HepG2 (cell line): ENCODE data around the gene CBFA2T2. TPM values are rescaled to one million over a fixed set of nuclear protein-coding genes. Genes with fewer than 3 reads are reported as not detected.

ENCODE experiments used
- ADNP ChIP-seq: sonication (generic); formaldehyde crosslinking; IDR thresholded peaks from 2 replicates; pipeline ENCODE4 v1.4.0; 2020; ENCODE audit warnings: missing genetic modification reagents
- GATAD1 ChIP-seq: IDR thresholded peaks from 2 replicates; pipeline ENCODE4 v1.6.1; 2016; ENCODE audit warnings: missing genetic modification reagents, missing compliant biosample characterization
- HCFC1 ChIP-seq: fragments of 150-350 bp; IDR thresholded peaks from 2 replicates; pipeline ENCODE4 v1.6.1; 2014; ENCODE audit warnings: low read depth, low read length
- HNF1A ChIP-seq, 2 experiments: sonication (generic) in 1 of 2; formaldehyde crosslinking in 1 of 2; IDR thresholded peaks; 2 replicates each; pipeline versions ENCODE4 v1.4.0 to v1.6.1; 2016 to 2020; ENCODE audit warnings: borderline replicate concordance in 1 of 2, low read depth in 1 of 2, mild to moderate bottlenecking in 1 of 2, missing genetic modification reagents in 1 of 2
- HNRNPLL ChIP-seq: fragments of 200-400 bp; formaldehyde crosslinking; IDR thresholded peaks from 2 replicates; pipeline ENCODE4 v1.6.1; 2017; ENCODE audit warnings: mild to moderate bottlenecking, low read depth, low read length; ENCODE audit not compliant: poor library complexity, severe bottlenecking
- HOXA7 ChIP-seq: sonication (generic); formaldehyde crosslinking; IDR thresholded peaks from 2 replicates; pipeline ENCODE4 v1.8.1; 2022; ENCODE audit warnings: mild to moderate bottlenecking, missing genetic modification reagents, moderate library complexity
- MIXL1 ChIP-seq: IDR thresholded peaks from 2 replicates; pipeline ENCODE4 v1.6.1; 2016
- NCOA2 ChIP-seq: sonication (generic); formaldehyde crosslinking; IDR thresholded peaks from 2 replicates; pipeline ENCODE4 v1.8.0; 2022; ENCODE audit warnings: inconsistent platforms
- RXRB ChIP-seq: IDR thresholded peaks from 2 replicates; pipeline ENCODE4 v1.6.1; 2016; ENCODE audit warnings: borderline replicate concordance, missing genetic modification reagents, missing compliant biosample characterization
- SAP130 ChIP-seq: IDR thresholded peaks from 2 replicates; pipeline ENCODE4 v1.6.1; 2016; ENCODE audit warnings: low read depth
- TEF ChIP-seq: sonication (generic); formaldehyde crosslinking; IDR thresholded peaks from 2 replicates; pipeline ENCODE4 v1.5.0; 2020; ENCODE audit warnings: missing genetic modification reagents
- ZBTB38 ChIP-seq: sonication (generic); formaldehyde crosslinking; IDR thresholded peaks from 2 replicates; pipeline ENCODE4 v1.5.1; 2020; ENCODE audit warnings: mild to moderate bottlenecking, missing genetic modification reagents
- ZNF335 ChIP-seq: sonication (generic); formaldehyde crosslinking; IDR thresholded peaks from 2 replicates; pipeline ENCODE4 v1.4.0; 2020; ENCODE audit warnings: missing genetic modification reagents
- ZNF496 ChIP-seq: sonication (generic); formaldehyde crosslinking; IDR thresholded peaks from 2 replicates; pipeline ENCODE4 v1.8.1; 2023; ENCODE audit warnings: mild to moderate bottlenecking, moderate library complexity, missing genetic modification reagents; ENCODE audit not compliant: insufficient replicate concordance
- ZNF501 ChIP-seq: sonication (generic); formaldehyde crosslinking; IDR thresholded peaks from 2 replicates; pipeline ENCODE4 v1.5.1; 2020; ENCODE audit warnings: mild to moderate bottlenecking, moderate library complexity, missing genetic modification reagents
- polyA plus RNA-seq, 8 experiments: library from polyadenylated mRNA; depleted of rRNA in 3 of 8; stranded (reverse) in 7 of 8; unstranded in 1 of 8; fragments of >200 nt; fragmentation: Illumina TruSeq in 4 of 8; extraction: Trizol in 4 of 8; gene quantifications; 2 replicates each; pipeline versions ENCODE4 v1.2.1 to v1.2.3, GENCODE V29; 2011 to 2016; ENCODE audit warnings: low read depth in 4 of 8, missing spikeins in 1 of 8, mixed read lengths in 1 of 8; ENCODE audit not compliant: insufficient read depth in 1 of 8
- total RNA-seq, 5 experiments: library from RNA; depleted of rRNA; stranded (reverse); fragments of >200 nt; fragmentation: Illumina TruSeq; extraction: Trizol; gene quantifications; 2 replicates each; pipeline ENCODE4 v1.2.3, GENCODE V29; 2016; ENCODE audit warnings: low read depth in 1 of 5
- TF ChIP-seq, protein P1 (sequence below): sonication (generic); formaldehyde crosslinking; IDR thresholded peaks from 2 replicates; pipeline ENCODE4 v1.4.0; 2020; ENCODE audit warnings: missing genetic modification reagents
- TF ChIP-seq, protein P2 (sequence below): sonication (generic); formaldehyde crosslinking; IDR thresholded peaks from 2 replicates; pipeline ENCODE4 v1.5.0; 2020; ENCODE audit warnings: missing genetic modification reagents, mild to moderate bottlenecking, borderline replicate concordance
- TF ChIP-seq, protein P3 (sequence below): sonication (generic); formaldehyde crosslinking; IDR thresholded peaks from 2 replicates; pipeline ENCODE4 v1.4.0; 2020; ENCODE audit warnings: mild to moderate bottlenecking, missing genetic modification reagents

Gene CBFA2T2
- total and polyA plus RNA-seq, 2 of the 13 experiments (the other 11 are each of a cell fraction or from before 2014, with no cell fraction given) = 6.3 to 21.2 TPM

GRCh38 chr20:33558348-33559144 lies 68.7 kb downstream of the CBFA2T2 start (continued):
- TF ChIP-seq TEF (CRISPR knock-in tag) (no peak), ZNF496 (CRISPR knock-in tag) (no peak), ZNF335 (no peak), NCOA2 (CRISPR knock-in tag) (no peak), ADNP (CRISPR knock-in tag) (no peak), HNF1A (IDR thresholded peaks at IDR 0.05; ENCODE audit: low read depth) (no peak), HNF1A (CRISPR knock-in tag; IDR thresholded peaks at IDR 0.05; ENCODE audit: borderline replicate concordance) (no peak), ZBTB38 (no peak), ZNF501 (CRISPR knock-in tag) (no peak), HNRNPLL (no peak), RXRB (CRISPR knock-in tag) (no peak), GATAD1 (CRISPR knock-in tag) (no peak), MIXL1 (CRISPR knock-in tag) (0 out of 2 replicates have a peak, but pooled peaks have one; percentile 27), HCFC1 (no peak), HOXA7 (no peak), SAP130 (CRISPR knock-in tag) (0 out of 2 replicates have a peak, but pooled peaks have one; percentile 45)
- TF ChIP-seq, protein P1, sequence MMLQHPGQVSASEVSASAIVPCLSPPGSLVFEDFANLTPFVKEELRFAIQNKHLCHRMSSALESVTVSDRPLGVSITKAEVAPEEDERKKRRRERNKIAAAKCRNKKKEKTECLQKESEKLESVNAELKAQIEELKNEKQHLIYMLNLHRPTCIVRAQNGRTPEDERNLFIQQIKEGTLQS (CRISPR knock-in tag) = 0 out of 2 replicates have a peak, but pooled peaks have one; percentile 17
- TF ChIP-seq, protein P2, sequence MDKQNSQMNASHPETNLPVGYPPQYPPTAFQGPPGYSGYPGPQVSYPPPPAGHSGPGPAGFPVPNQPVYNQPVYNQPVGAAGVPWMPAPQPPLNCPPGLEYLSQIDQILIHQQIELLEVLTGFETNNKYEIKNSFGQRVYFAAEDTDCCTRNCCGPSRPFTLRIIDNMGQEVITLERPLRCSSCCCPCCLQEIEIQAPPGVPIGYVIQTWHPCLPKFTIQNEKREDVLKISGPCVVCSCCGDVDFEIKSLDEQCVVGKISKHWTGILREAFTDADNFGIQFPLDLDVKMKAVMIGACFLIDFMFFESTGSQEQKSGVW (CRISPR knock-in tag) = no peak
- TF ChIP-seq, protein P3, sequence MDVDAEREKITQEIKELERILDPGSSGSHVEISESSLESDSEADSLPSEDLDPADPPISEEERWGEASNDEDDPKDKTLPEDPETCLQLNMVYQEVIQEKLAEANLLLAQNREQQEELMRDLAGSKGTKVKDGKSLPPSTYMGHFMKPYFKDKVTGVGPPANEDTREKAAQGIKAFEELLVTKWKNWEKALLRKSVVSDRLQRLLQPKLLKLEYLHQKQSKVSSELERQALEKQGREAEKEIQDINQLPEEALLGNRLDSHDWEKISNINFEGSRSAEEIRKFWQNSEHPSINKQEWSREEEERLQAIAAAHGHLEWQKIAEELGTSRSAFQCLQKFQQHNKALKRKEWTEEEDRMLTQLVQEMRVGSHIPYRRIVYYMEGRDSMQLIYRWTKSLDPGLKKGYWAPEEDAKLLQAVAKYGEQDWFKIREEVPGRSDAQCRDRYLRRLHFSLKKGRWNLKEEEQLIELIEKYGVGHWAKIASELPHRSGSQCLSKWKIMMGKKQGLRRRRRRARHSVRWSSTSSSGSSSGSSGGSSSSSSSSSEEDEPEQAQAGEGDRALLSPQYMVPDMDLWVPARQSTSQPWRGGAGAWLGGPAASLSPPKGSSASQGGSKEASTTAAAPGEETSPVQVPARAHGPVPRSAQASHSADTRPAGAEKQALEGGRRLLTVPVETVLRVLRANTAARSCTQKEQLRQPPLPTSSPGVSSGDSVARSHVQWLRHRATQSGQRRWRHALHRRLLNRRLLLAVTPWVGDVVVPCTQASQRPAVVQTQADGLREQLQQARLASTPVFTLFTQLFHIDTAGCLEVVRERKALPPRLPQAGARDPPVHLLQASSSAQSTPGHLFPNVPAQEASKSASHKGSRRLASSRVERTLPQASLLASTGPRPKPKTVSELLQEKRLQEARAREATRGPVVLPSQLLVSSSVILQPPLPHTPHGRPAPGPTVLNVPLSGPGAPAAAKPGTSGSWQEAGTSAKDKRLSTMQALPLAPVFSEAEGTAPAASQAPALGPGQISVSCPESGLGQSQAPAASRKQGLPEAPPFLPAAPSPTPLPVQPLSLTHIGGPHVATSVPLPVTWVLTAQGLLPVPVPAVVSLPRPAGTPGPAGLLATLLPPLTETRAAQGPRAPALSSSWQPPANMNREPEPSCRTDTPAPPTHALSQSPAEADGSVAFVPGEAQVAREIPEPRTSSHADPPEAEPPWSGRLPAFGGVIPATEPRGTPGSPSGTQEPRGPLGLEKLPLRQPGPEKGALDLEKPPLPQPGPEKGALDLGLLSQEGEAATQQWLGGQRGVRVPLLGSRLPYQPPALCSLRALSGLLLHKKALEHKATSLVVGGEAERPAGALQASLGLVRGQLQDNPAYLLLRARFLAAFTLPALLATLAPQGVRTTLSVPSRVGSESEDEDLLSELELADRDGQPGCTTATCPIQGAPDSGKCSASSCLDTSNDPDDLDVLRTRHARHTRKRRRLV (CRISPR knock-in tag) = no peak
